Common myeloid progenitor, CD34-positive (primary cell): ENCODE results near the gene LYSET.

Experiments used
- CTCF ChIA-PET: fragments of 350-600 bp; sonication (Branson Sonifier 250); formaldehyde crosslinking; loops from one replicate; lab custom pipeline; 2021; ENCODE audit warnings: antibody characterized with exemption; lab: Charles Lee
- POLR2A ChIA-PET: fragments of 350-600 bp; sonication (Branson Sonifier 250); formaldehyde crosslinking; loops from one replicate; lab custom pipeline; 2021; ENCODE audit warnings: antibody characterized with exemption; lab: Charles Lee
- DNase-seq, 3 donors: peaks; one replicate each; pipeline versions ENCODE4 v3.0.0 to v3.0.0-alpha.2; 2013
- H3K27ac ChIP-seq, 2 experiments: 1 replicate in 1 of 2; 2 replicates in 1 of 2; pipeline ENCODE4 v1.7.0; 2013; ENCODE audit warnings: inconsistent platforms in 2 of 2, low read length in 2 of 2, mild to moderate bottlenecking in 2 of 2, low read depth in 1 of 2, moderate library complexity in 1 of 2; ENCODE audit not compliant: severe bottlenecking in 2 of 2, insufficient read depth in 1 of 2, poor library complexity in 1 of 2
- H3K27me3 ChIP-seq, 5 experiments: replicated peaks in 2 of 5; 1 replicate in 3 of 5; 2 replicates in 2 of 5; pipeline versions ENCODE4 v1.6.1 to v1.7.0; 2013; ENCODE audit warnings: low read length in 4 of 5, mild to moderate bottlenecking in 2 of 5, moderate library complexity in 2 of 5, inconsistent platforms in 1 of 5; ENCODE audit not compliant: insufficient read depth in 5 of 5, control insufficient read depth in 4 of 5
- H3K36me3 ChIP-seq, 4 experiments: 1 replicate in 2 of 4; 2 replicates in 2 of 4; pipeline versions ENCODE4 v1.6.1 to v1.7.0; 2013; ENCODE audit warnings: low read length in 3 of 4, control low read depth in 1 of 4, mild to moderate bottlenecking in 1 of 4; ENCODE audit not compliant: control insufficient read depth in 4 of 4, insufficient read depth in 4 of 4
- H3K4me1 ChIP-seq, 4 experiments: 1 replicate in 3 of 4; 2 replicates in 1 of 4; pipeline versions ENCODE4 v1.6.1 to v1.7.1; 2013; ENCODE audit warnings: low read length in 3 of 4, mild to moderate bottlenecking in 3 of 4, control low read depth in 1 of 4, inconsistent platforms in 1 of 4, moderate library complexity in 1 of 4; ENCODE audit not compliant: control insufficient read depth in 4 of 4, insufficient read depth in 4 of 4; ENCODE audit errors: control extremely low read depth in 1 of 4
- H3K4me3 ChIP-seq, 7 experiments: 1 replicate in 4 of 7; 2 replicates in 3 of 7; pipeline versions ENCODE4 v1.5.1 to v1.7.0; 2013; ENCODE audit warnings: mild to moderate bottlenecking in 7 of 7, low read length in 6 of 7, moderate library complexity in 6 of 7, inconsistent platforms in 2 of 7, low read depth in 2 of 7, control low read depth in 1 of 7; ENCODE audit not compliant: insufficient read depth in 4 of 7, control insufficient read depth in 1 of 7; ENCODE audit errors: extremely low read depth in 1 of 7
- H3K9me3 ChIP-seq, 5 experiments: 1 replicate in 4 of 5; 2 replicates in 1 of 5; pipeline versions ENCODE4 v1.6.1 to v1.7.1; 2013; ENCODE audit warnings: low read length in 4 of 5, mild to moderate bottlenecking in 2 of 5, inconsistent platforms in 1 of 5, low read depth in 1 of 5, moderate library complexity in 1 of 5; ENCODE audit not compliant: control insufficient read depth in 4 of 5, insufficient read depth in 2 of 5; ENCODE audit errors: control extremely low read depth in 1 of 5
- WGBS: methylation state at CpG from one replicate; pipeline ENCODE4 v1.1.5; 2013; ENCODE audit not compliant: insufficient coverage; 5-methylcytosine and 5-hydroxymethylcytosine counted together

Gene LYSET

DNA sequence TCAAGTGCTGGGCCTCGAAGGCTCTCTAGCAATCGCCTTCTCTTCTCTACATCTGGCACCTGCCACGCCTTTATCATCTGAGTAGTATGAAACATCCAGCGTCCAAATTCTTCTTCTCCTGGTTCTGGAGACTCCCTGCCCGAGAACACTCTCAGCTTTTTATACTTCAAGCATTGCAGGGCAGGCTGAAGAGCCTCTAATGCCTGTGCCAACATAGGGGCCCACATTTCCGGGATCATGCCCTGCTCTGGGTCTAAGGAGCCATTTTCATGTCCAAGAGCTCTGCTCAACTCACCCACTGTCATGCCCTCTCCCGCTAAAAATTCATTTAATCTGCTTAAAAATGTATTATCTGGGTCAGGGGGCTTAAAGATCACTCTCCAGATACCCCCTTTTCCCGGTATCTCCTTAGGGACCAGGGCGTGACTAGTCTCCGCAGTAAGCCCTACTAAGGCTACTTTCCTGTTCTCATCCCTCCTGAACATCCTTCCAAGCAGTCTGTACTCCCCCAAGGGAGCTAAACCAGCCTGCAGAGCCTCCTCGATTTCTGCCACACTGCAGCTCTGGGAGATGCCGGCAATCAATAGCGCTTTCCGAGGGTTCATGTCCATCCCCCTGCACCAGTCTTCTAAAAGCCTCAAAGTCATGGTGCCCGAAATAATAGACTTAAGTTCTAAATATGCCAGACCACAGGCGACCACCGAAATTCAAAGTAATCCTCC is 1.4 kb upstream of the LYSET start:
- H3K27me3 ChIP-seq, result no peaks in the 10 kb centered on the region
- 50% methylated on average over 15 of the region's 17 CpGs for WGBS
- CTCF ChIA-PET, result interaction anchor here (1.0 to 3.8 kb wide), 6 partner anchors 8 to 120 kb away, joined by 3 to 27 read pairs (median 5); partner anchors contain the start of genes GON7 and UBR7
- POLR2A ChIA-PET, result interaction anchor here (1.5 to 1.7 kb wide), 2 partner anchors 11 to 23 kb away, joined by 3 to 15 read pairs; partner anchors contain the start of genes GON7 and UBR7
- H3K36me3 ChIP-seq, result peaks cover 4 to 22% (median 9%) of the 10 kb centered on the region in 4 experiments
- peaks cover 0 to 26% (median 20%) of the 10 kb centered on the region in 4 experiments for H3K4me1 ChIP-seq
- H3K27ac ChIP-seq, result peak overlapping the region; percentile 50 to 90
- no peak for DNase-seq
- peak overlapping the region; percentile 67 to 95 (median 89) for H3K4me3 ChIP-seq
- no peaks in the 10 kb centered on the region for H3K9me3 ChIP-seq

DNA sequence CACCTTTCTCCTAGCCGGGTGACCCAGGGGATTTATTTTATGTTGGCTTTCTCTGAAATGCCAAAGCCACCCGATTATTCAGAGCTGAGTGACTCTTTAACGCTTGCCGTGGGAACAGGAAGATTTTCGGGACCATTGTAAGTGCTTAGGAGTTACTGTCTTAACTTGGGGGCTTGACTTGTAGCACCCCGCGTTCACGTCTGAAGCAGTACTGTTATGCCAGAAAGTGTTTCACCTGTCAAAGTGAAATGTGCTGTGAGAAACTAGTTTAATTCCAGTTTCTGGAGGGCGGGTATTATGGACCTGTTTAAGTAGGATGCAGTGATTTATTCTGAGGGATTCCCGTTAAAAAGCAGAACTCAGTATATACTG is 218 bp downstream of the LYSET start:
- no peaks in the 10 kb centered on the region for H3K27me3 ChIP-seq
- H3K36me3 ChIP-seq, result peaks cover 4 to 24% (median 9%) of the 10 kb centered on the region in 4 experiments
- peak in 2 of 3 donors; percentile 40 to 60 for DNase-seq
- 0% methylated on average over 9 of the region's 10 CpGs for WGBS
- H3K4me3 ChIP-seq, result peak overlapping the region; percentile 60 to 95 (median 89)
- CTCF ChIA-PET, result interaction anchor here (1.2 to 3.8 kb wide), 4 partner anchors 9 to 34 kb away, joined by 3 to 27 read pairs (median 8); partner anchors contain the start of genes GON7 and UBR7
- POLR2A ChIA-PET, result interaction anchor here (0.8 to 1.7 kb wide), 5 partner anchors 12 to 72 kb away, joined by 3 to 15 read pairs (median 3); partner anchors contain the start of genes GON7 and UBR7
- peak overlapping the region; percentile 59 to 85 for H3K27ac ChIP-seq
- H3K4me1 ChIP-seq, result peaks cover 0 to 26% (median 20%) of the 10 kb centered on the region in 4 experiments
- no peaks in the 10 kb centered on the region for H3K9me3 ChIP-seq

DNA sequence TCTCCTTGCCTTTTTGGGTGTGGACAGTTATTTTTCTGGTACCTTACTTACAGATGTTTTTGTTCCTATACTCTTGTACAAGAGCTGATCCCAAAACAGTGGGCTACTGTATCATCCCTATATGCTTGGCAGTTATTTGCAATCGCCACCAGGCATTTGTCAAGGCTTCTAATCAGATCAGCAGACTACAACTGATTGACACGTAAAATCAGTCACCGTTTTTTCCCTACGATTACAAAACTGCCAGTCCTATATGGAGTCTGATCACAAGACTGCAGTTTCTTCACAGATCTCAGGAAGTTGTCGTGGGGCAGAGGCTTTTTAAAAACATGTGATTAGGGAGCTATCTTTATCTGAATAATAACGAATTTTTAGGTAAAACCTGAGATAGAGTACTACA is 1.3 kb downstream of the LYSET start:
- DNase-seq, result no peak
- WGBS, result 92% methylated on average over 5 of the region's 6 CpGs
- ChIA-PET POLR2A (no interaction called here), CTCF (interaction anchor here (0.6 to 1.7 kb wide), 3 partner anchors 9 to 20 kb away, joined by 3 to 5 read pairs (median 3); partner anchors contain the start of genes GON7 and UBR7)
- H3K36me3 ChIP-seq, result peaks cover 4 to 24% (median 9%) of the 10 kb centered on the region in 4 experiments
- no peak overlapping the region for H3K27ac ChIP-seq
- peak overlapping the region in 1 of 7 experiments; percentile 28 for H3K4me3 ChIP-seq
- H3K4me1 ChIP-seq, result peaks cover 0 to 26% (median 20%) of the 10 kb centered on the region in 4 experiments
- no peaks in the 10 kb centered on the region for H3K9me3 ChIP-seq
- H3K27me3 ChIP-seq, result no peaks in the 10 kb centered on the region

DNA sequence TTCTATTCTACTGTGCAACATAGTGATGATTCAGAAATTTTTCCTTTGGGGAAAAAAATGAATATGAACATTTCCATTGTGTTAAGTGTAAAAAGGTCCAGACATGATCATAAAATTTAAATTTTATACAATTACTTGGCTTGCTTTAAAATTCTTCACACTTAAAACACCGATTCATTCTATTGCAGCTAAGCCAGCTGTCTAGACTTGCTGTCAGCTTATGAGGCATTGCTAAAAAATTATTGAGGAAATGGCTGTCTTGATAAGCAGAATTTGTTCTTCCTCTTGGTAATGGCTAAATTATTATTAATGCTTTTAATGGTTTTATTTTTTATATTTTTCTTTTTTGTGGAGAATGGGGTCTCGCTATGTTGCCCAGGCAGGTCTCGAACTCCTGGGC is 1.8 kb downstream of the LYSET start:
- POLR2A ChIA-PET, result no interaction called here
- H3K27ac ChIP-seq, result no peak overlapping the region

DNA sequence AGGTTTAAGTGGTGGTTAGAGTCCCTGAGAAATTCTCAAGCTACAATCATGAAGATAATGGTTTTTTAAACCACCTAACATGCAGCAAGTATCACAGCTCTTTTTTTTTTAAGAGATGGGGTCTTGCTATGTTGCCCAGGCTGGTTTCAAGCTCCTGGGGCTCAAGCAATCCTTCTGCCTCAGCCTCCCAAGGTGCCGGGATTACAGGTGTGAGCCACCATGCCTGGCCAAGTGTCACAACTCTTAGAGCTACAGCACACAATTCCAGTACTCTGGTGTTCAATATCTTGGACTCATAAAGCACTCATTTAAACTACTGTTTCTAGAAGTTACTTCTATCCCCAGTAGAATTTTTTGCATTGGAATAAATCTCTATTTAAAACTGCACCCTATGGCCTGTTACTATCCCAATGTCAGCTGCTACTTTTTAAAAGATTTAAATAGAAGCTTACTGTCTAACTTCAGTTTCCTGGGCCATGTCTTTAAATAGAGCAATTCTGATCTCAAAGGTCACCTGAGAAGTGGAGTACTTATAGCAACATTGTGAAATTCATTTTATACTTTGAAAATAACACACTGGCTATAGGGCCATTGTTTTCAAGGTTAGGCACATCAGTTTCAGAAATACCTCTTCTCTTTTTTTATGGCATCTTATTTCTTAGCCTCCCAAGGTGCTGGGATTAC is 10.3 kb downstream of the LYSET start:
- CTCF ChIA-PET, result interaction anchor here (0.6 to 1.9 kb wide), 5 partner anchors 8 to 65 kb away, joined by 3 to 9 read pairs (median 3); partner anchors contain the start of genes GON7, LYSET, MOAP1 and UBR7
- Histone ChIP-seq H3K4me1 (peaks cover 0 to 2% (median 0%) of the 10 kb centered on the region in 4 experiments), H3K9me3 (no peaks in the 10 kb centered on the region), H3K4me3 (no peak overlapping the region), H3K27ac (no peak overlapping the region), H3K27me3 (no peaks in the 10 kb centered on the region), H3K36me3 (peaks cover 0 to 3% (median 0%) of the 10 kb centered on the region in 4 experiments)
- POLR2A ChIA-PET, result interaction anchor here (0.6 to 0.7 kb wide), 2 partner anchors 11 to 21 kb away, joined by 3 read pairs; partner anchors contain the start of genes LYSET and MOAP1
- DNase-seq, result no peak
- 100% methylated on average over 1 of the region's 1 CpG for WGBS

More for the DNA sequence above, 1.8 kb downstream of the LYSET start:
- CTCF ChIA-PET, result interaction anchor here (0.6 to 1.7 kb wide), 2 partner anchors 8 to 20 kb away, joined by 3 to 5 read pairs; partner anchors contain the start of genes GON7 and UBR7
- H3K27me3 ChIP-seq, result no peaks in the 10 kb centered on the region
- no CpG with 5 or more reads among the region's 3 CpGs for WGBS
- H3K4me1 ChIP-seq, result peaks cover 0 to 28% (median 20%) of the 10 kb centered on the region in 4 experiments
- H3K36me3 ChIP-seq, result peaks cover 2 to 19% (median 8%) of the 10 kb centered on the region in 4 experiments
- H3K9me3 ChIP-seq, result no peaks in the 10 kb centered on the region
- DNase-seq, result peak in 1 of 3 donors; percentile 28
- H3K4me3 ChIP-seq, result no peak overlapping the region

DNA sequence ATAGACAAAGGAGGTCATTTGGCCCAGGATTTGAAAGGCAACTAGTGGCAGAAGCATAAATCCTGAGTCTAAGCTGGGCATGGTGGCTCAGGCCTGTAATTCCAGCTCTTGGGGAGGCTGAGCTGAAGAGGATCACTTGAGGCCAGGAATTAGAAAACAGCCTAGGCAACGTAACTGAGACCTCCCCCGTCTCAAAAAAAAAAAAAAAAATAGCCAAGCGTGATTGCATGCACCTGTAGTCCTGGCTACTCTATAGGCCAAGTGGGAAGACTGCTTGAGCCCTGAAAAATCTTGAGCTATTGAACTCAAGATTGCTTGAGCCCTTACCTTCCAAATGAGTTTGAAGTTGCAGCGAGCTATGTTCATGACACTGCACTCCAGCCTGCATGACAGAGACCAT is 13.9 kb downstream of the LYSET start:
- no peaks in the 10 kb centered on the region for H3K9me3 ChIP-seq
- no peak for DNase-seq
- H3K27me3 ChIP-seq, result no peaks in the 10 kb centered on the region
- WGBS, result 97% methylated on average over 4 of the region's 4 CpGs
- no peaks in the 10 kb centered on the region for H3K4me1 ChIP-seq
- H3K36me3 ChIP-seq, result peaks cover 0 to 3% (median 0%) of the 10 kb centered on the region in 4 experiments
- POLR2A ChIA-PET, result interaction anchor here (0.7 kb wide), 1 partner anchor 138 kb away, joined by 4 read pairs; no protein-coding TSS in a partner anchor
- H3K27ac ChIP-seq, result no peak overlapping the region
- no peak overlapping the region for H3K4me3 ChIP-seq
- CTCF ChIA-PET, result interaction anchor here (0.8 kb wide), 1 partner anchor 9 kb away, joined by 4 read pairs; the partner anchor contains the start of genes GON7 and UBR7
